ENCODE data around the gene NUP85.
"Not testable (repeated sequence)": the region's sequence is repeated elsewhere in the genome, so short reads cannot be mapped to it uniquely, and the experiment has no call there.

Gene NUP85

DNA sequence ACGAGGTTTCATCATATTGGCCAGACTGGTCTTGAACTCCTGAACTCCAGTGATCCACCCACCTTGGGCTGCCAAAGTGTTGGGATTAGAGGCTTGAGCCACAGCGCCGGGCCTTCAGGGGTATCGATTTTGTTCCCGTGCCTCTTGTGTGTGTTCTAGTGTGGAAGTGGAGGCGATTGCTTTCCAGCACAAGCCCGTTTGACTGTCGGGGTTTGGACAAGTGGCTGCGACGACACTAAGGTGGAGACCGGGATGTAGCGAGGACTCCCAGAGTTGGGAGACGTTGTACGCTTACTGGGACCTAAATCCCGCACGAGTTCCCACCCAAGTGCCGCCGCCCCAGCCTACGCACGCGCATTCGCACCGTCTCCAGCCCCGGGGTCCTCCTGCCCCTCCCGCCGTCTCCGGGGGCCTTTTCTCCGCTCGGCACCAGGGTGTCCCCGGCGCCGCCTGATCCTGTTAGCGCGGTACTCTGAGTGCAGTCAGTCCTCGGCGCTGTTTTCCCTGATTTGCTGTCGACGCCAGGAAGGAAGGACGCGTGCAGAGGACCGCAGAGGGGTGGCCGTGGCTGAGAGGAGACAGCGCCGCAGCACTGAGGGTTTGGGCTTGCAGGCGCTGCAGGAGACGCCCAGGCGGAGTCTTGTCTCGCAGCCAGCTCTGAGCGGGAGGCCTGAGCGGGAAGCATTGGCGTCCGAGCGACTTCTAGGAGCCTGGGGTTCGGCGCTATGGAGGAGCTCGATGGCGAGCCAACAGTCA, at the start of gene NUP85:
TSS of gene NUP85 (plus strand) at position 643 of the 756 bp plus-strand sequence. CDS start at position 726, 83 bp downstream.
- DNase-seq (peak; percentile 97), ATAC-seq (peak; percentile 90)

GRCh38 chr17:75158480-75158879, 47.0 kb upstream of the NUP85 start:
- DNase-seq: not testable (repeated sequence)

DNA sequence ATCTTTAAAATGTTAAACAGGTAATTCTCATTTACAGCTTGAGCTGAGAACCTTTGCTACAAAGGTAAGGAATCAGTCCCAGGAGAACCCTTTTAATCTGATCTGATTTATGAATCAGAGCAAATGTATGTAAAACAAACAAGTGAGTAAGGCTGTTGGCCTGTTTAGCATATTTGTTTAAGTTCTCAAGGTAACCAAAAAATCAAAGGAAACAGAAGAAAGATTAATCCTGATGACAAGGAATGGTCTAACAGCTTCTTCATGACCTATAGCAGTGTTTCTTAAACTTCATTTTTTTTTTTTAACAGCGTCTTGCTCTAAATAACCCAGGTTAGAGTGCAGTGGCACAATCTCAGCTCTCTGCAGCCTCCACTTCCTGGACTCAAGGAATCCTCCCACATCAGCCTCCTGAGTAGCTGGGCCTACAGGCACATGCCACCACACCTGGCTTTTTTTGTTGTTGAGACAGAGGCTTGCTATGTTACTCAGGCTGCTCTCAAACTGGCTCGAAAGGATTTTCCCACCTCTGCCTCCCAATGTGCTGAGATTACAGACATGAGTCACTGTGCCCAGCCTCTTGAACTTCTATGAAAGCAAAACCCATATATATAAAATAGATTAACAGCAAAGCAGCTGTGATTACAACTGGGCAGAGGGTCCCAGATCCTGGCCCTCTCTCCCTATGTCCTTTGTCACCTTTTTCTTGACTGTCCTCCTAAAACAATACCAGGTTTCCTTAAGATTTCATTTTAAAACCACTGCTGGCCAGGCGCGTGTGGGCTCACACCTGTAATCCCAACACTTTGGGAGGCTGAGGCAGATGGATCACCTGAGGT, 46.1 kb upstream of the NUP85 start:
- ATAC-seq (no peak), DNase-seq (no peak)

More at GRCh38 chr17:75158480-75158879, 47.0 kb upstream of the NUP85 start:
- ATAC-seq: not testable (repeated sequence)

- ATAC-seq: no peak
Measured at GRCh38 chr17:75160211-75160610, 45.3 kb upstream of the NUP85 start.

GRCh38 chr17:75163074-75163473, 42.4 kb upstream of the NUP85 start:
- DNase-seq (no peak), ATAC-seq (no peak)

More at GRCh38 chr17:75160211-75160610, 45.3 kb upstream of the NUP85 start:
- no peak for DNase-seq

GRCh38 chr17:75164606-75165005, 40.9 kb upstream of the NUP85 start:
- not testable (repeated sequence) for ATAC-seq, DNase-seq

- DNase-seq: no peak
- ATAC-seq: no peak
Measured at GRCh38 chr17:75168998-75169397, 36.5 kb upstream of the NUP85 start.

DNA sequence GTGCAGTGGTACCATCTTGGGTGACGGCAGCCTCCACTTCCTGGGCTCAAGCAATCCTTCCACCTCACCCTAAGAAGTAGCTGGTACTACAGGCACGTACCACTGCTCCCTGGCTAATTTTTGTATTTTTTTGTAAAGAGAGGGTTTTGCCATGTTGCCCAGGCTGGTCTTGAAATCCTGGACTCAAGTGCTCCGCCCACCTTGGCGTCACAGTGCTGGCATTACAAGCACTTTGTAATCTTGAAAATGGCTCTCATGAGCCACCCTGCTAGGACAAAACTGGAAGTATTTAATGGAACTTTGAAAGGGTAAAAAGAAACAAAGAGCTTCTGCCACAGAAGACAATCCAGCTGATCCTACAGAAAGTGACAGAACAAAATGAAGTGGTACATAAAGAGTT, 32.0 kb upstream of the NUP85 start:
- ATAC-seq (no peak), DNase-seq (no peak)

- ATAC-seq (no peak), DNase-seq (no peak)
Measured at GRCh38 chr17:75174996-75175395, 30.5 kb upstream of the NUP85 start.

DNA sequence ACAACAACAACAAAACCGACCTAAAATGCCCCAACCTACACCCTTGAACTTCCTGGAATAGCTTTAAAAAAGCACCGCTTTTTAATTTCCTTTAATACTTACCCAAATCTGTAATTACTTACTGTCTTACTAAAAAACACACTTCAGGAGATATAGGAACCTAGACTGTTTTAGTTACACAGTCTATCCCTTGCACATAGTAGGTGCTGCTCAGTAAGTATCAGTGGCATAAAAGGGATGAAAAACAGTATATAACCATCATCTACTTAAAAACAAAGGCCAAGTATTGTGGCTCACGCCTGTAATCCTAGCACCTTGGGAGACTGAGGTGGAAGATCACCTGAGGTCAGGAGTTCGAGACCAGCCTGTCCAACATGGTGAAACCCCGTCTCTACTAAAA, 28.9 kb upstream of the NUP85 start:
- no peak for ATAC-seq
- no peak for DNase-seq

- no peak for DNase-seq
Measured at GRCh38 chr17:75178453-75178852, 27.0 kb upstream of the NUP85 start.

GRCh38 chr17:75181110-75181509, 24.4 kb upstream of the NUP85 start:
- ATAC-seq: no peak
- DNase-seq: no peak

More at GRCh38 chr17:75178453-75178852, 27.0 kb upstream of the NUP85 start:
- no peak for ATAC-seq

DNA sequence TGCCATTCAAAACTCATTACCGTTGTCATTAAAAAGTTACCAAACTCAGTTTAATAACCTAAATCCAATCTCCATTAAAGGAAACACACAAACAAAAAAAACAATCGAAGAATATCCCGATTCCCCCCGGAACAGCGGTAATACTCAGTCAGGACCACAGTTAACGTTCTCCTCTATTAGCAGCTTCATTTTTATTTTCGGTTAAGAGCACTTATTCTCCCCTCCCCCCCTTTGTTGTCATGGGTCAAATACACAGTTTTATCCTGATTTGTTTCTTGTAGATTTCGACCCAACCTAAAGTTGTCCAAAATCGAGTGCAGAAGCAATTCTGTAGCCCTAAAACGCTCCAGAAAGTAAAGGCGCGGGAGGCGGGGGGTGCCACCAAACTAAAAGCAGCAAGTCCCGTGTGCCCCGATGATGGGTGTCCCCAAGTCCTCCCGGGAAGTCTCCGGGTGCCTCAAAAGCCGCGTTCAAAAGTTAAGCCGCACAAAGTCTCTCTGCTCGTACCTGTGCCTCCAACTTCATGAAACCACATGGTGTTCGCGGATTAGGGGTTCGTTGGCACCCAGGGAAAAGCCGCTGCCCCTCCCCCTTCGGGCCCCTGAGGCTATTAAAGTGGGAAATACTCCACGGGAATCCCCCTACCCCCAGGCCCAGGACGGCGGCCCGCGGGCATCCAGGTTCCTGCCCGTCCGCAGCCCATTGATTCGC, 23.7 kb upstream of the NUP85 start:
- DNase-seq: peak; percentile 53
- ATAC-seq: no peak

DNA sequence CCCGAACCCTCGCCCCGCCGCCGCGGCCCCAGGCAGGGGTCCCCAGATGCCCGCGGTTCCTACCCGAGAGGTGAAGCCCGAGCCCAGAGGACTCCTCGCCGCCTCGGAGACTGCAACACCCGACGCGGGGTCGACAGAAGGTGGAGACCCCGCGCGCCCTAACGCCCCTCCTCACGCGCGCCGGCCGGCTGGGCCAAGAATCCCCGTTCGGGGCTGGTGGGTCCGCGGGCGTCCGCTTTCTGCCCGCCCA, 23.2 kb upstream of the NUP85 start:
- peak; percentile 19 for ATAC-seq
- no peak for DNase-seq

- DNase-seq (peak; percentile 97), ATAC-seq (peak; percentile 90)
Measured at GRCh38 chr17:75182569-75183436, 22.7 kb upstream of the NUP85 start, which contains the start of gene SUMO2. Gene SUMO2, minus strand, starts transcription at chr17:75182959. Its CDS starts 125 bp downstream, at chr17:75182834.

GRCh38 chr17:75183999-75184884, 21.2 kb upstream of the NUP85 start:
- DNase-seq (no peak), ATAC-seq (no peak)

DNA sequence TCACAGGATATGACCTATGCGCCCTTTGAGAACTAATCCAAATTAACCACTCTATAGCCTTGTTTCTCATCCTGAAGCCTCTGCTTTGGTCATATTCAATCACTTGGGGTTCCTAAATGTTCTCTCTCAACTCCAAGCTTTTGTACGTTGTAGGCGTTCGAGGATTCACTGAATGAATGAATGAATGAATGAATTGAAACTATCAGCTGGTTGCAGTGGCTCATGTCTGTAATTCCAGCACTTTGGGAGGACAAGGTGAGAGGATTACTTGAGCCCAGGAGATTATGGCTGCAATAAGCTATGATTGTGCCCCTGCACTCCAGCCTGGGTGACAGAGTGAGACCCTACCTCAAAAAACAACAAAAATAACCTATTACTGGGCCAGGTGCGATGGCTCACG, 16.9 kb upstream of the NUP85 start:
- no peak for DNase-seq
- ATAC-seq: no peak

DNA sequence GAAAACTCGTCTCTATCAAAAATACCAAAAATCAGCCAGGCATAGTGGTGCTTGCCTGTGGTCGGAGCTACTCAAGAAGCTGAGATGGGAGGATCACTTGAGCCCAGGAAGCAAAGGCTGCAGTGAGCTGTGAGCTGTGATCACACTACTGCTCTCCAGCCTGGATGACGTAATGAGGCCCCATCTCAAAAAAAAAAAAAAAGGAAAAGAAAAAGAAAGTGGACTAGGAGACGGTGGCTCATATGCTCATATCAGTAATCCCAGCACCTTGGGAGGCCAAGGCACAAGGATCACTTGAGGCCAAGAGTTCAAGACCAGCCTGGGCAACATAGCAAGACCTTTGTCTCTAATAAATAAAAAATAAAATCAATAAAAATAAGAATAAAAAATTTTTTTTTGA, 13.9 kb upstream of the NUP85 start:
- DNase-seq (no peak), ATAC-seq (no peak)

- ATAC-seq (no peak), DNase-seq (no peak)
Measured at GRCh38 chr17:75194879-75195278, 10.6 kb upstream of the NUP85 start.

GRCh38 chr17:75199886-75200618, 5.4 kb upstream of the NUP85 start:
- ATAC-seq: no peak

More at GRCh38 chr17:75199886-75200618, 5.4 kb upstream of the NUP85 start:
- no peak for DNase-seq

All from stimulated activated naive CD8-positive, alpha-beta T cell treated with anti-CD3 and anti-CD28 coated beads, Interleukin-15, Interleukin-2, amounts not matched to agents 100 U/mL and 50 U/mL, for 24 hours (primary cell).